GM12878 (cell line): Measurements from ENCODE around the gene HHAT. TPM values are rescaled to one million over a fixed set of nuclear protein-coding genes. Genes with fewer than 3 reads are reported as not detected.

ENCODE experiments used
- ATAC-seq: fragments of 200-7000 bp; cut with Tn5 transposase; 3 replicates; pipeline ENCODE4 v1.9.1; 2020; ENCODE audit warnings: mild to moderate bottlenecking, moderate library complexity
- BruUV-seq: library from RNA; stranded (reverse); fragments of 400-500 nt; replicated peaks from 2 replicates; lab custom pipeline; 2021; lab: Mats Ljungman, UMichigan
- CTCF ChIA-PET: fragments of 300-600 bp; sonication (Branson Sonifier 250); formaldehyde crosslinking; extraction: SDS; loops from one replicate; lab custom pipeline; 2021; ENCODE audit warnings: inconsistent platforms; lab: Yijun Ruan, JAX
- POLR2A ChIA-PET: fragments of 350-600 bp; formaldehyde crosslinking; extraction: SDS; loops from one replicate; lab custom pipeline; 2021; ENCODE audit warnings: inconsistent platforms; lab: Charles Lee
- RAD21 ChIA-PET: fragments of 300-600 bp; sonication (Branson Sonifier 250); formaldehyde crosslinking; loops from one replicate; lab custom pipeline; 2023; ENCODE audit warnings: antibody characterized with exemption; ENCODE audit not compliant: unreplicated experiment; lab: Charles Lee
- SMC1A ChIA-PET: fragments of 300-600 bp; sonication (Branson Sonifier 250); formaldehyde crosslinking; loops from one replicate; lab custom pipeline; 2023; ENCODE audit not compliant: unreplicated experiment, uncharacterized antibody; lab: Charles Lee
- DNase-seq: peaks from one replicate; pipeline ENCODE4 v3.0.0-alpha.2; 2011; ENCODE audit warnings: low read depth, low spot score
- FAIRE-seq: peaks from 3 replicates; lab custom pipeline; 2011; peaks lifted over from hg19 to GRCh38; lab: Jason Lieb, UNC
- H2AFZ ChIP-seq: 2 replicates; pipeline ENCODE4 v1.6.0; 2011; ENCODE audit warnings: low read depth, low read length, control low read depth; ENCODE audit not compliant: control insufficient read depth
- H3K27ac ChIP-seq: 2 replicates; pipeline ENCODE4 v1.5.1; 2011; ENCODE audit warnings: control low read depth; ENCODE audit not compliant: control insufficient read depth, insufficient read depth
- H3K27me3 ChIP-seq, 2 experiments: replicated peaks in 1 of 2; 2 replicates each; pipeline versions ENCODE4 v1.6.0 to v1.6.1; 2011; ENCODE audit warnings: low read length in 1 of 2; ENCODE audit not compliant: control insufficient read depth in 2 of 2, insufficient read depth in 2 of 2
- H3K36me3 ChIP-seq, 2 experiments: 2 replicates each; pipeline ENCODE4 v1.5.1; 2011; ENCODE audit warnings: low read length in 1 of 2; ENCODE audit not compliant: control insufficient read depth in 2 of 2, insufficient read depth in 2 of 2
- H3K4me1 ChIP-seq: 2 replicates; pipeline ENCODE4 v1.6.1; 2011; ENCODE audit warnings: mild to moderate bottlenecking, low read length, moderate library complexity, mixed read lengths; ENCODE audit not compliant: control insufficient read depth, insufficient read depth
- H3K4me2 ChIP-seq: 2 replicates; pipeline ENCODE4 v1.6.0; 2011; ENCODE audit warnings: control low read depth; ENCODE audit not compliant: control insufficient read depth, insufficient read depth
- H3K4me3 ChIP-seq: fragments of 200-600 bp; sonication (generic); 2 replicates; pipeline ENCODE4 v1.5.1; 2016
- H3K79me2 ChIP-seq: 2 replicates; pipeline ENCODE4 v1.6.0; 2011; ENCODE audit warnings: low read length; ENCODE audit not compliant: control insufficient read depth, insufficient read depth
- H3K9ac ChIP-seq: 2 replicates; pipeline ENCODE4 v1.8.0; 2011; ENCODE audit warnings: low read length, control low read depth, mixed read lengths; ENCODE audit not compliant: control insufficient read depth, insufficient read depth
- H3K9me3 ChIP-seq: replicated peaks from 3 replicates; pipeline ENCODE4 v1.5.1; 2011; ENCODE audit warnings: mild to moderate bottlenecking, low read length; ENCODE audit not compliant: control insufficient read depth, insufficient read depth
- H4K20me1 ChIP-seq: 2 replicates; pipeline ENCODE4 v1.6.0; 2011; ENCODE audit not compliant: control insufficient read depth, insufficient read depth
- BCL11A ChIP-seq: IDR thresholded peaks from 2 replicates; pipeline ENCODE4 v1.6.1; 2011; ENCODE audit warnings: low read depth, low read length
- BMI1 ChIP-seq: fragments of 450-650 bp; IDR thresholded peaks from 2 replicates; pipeline ENCODE4 v1.6.1; 2016; ENCODE audit warnings: mild to moderate bottlenecking, moderate library complexity, borderline replicate concordance
- EGR1 ChIP-seq, 2 experiments: IDR thresholded peaks; 1 replicate in 1 of 2; 2 replicates in 1 of 2; pipeline ENCODE4 v1.6.1; 2011 to 2012; ENCODE audit warnings: low read depth in 2 of 2, low read length in 2 of 2, borderline replicate concordance in 1 of 2, mild to moderate bottlenecking in 1 of 2, moderate library complexity in 1 of 2
- JUNB ChIP-seq: IDR thresholded peaks from 2 replicates; pipeline ENCODE4 v1.6.1; 2016; ENCODE audit warnings: antibody characterized with exemption, mild to moderate bottlenecking
- LARP7 ChIP-seq: fragments of 450-650 bp; IDR thresholded peaks from 2 replicates; pipeline ENCODE4 v1.6.1; 2017; ENCODE audit warnings: mild to moderate bottlenecking
- MTA2 ChIP-seq: fragments of 450-650 bp; IDR thresholded peaks from 2 replicates; pipeline ENCODE4 v1.6.1; 2016; ENCODE audit warnings: low read depth, mild to moderate bottlenecking, moderate library complexity
- NBN ChIP-seq: fragments of 450-650 bp; IDR thresholded peaks from 2 replicates; pipeline ENCODE4 v1.6.1; 2016
- TARDBP ChIP-seq: IDR thresholded peaks from 2 replicates; pipeline ENCODE4 v1.6.1; 2016; ENCODE audit warnings: borderline replicate concordance
- ZNF217 ChIP-seq: fragments of 450-650 bp; IDR thresholded peaks from 2 replicates; pipeline ENCODE4 v1.6.1; 2017; ENCODE audit warnings: antibody characterized with exemption, mild to moderate bottlenecking
- ZSCAN29 ChIP-seq: fragments of 450-650 bp; IDR thresholded peaks from 2 replicates; pipeline ENCODE4 v1.6.1; 2017; ENCODE audit warnings: mild to moderate bottlenecking, moderate library complexity
- WGBS: methylation state at CpG from one replicate; pipeline ENCODE4 v1.1.6; 2016; ENCODE audit warnings: low lambda C conversion rate; ENCODE audit not compliant: insufficient replicate concordance, insufficient coverage; ENCODE audit errors: missing lambda C conversion rate; 5-methylcytosine and 5-hydroxymethylcytosine counted together
- in situ Hi-C: fragments of 300-500 bp; cut with MboI; formaldehyde crosslinking; loops from 9 replicates; pipeline ENCODE4 v1.14.3; 2018; ENCODE audit warnings: mixed read lengths
- intact Hi-C: fragments of 100-400 bp; cut with micrococcal nuclease; formaldehyde crosslinking; loops from one replicate; pipeline ENCODE4 v1.14.2; 2022; ENCODE audit not compliant: unreplicated experiment
- polyA plus RNA-seq, 11 experiments: library from polyadenylated mRNA; depleted of rRNA in 4 of 11; unstranded in 6 of 11; stranded (reverse) in 5 of 11; fragments of >200 nt; fragmentation: Nextera tagmentation in 4 of 11; fragmentation: Illumina TruSeq in 1 of 11; extraction: Ambion mirVana in 4 of 11; extraction: Trizol in 1 of 11; gene quantifications; 1 replicate in 1 of 11; 2 replicates in 10 of 11; pipeline versions ENCODE4 v1.2.1 to v1.2.3, GENCODE V29; 2011 to 2016; ENCODE audit warnings: inconsistent platforms in 2 of 11, missing spikeins in 2 of 11, low read depth in 1 of 11
- total RNA-seq, 4 experiments: library from RNA; depleted of rRNA in 3 of 4; stranded (reverse); fragments of >200 nt in 3 of 4; fragmentation: Illumina TruSeq in 1 of 4; extraction: Trizol in 1 of 4; gene quantifications; 2 replicates each; pipeline versions ENCODE4 v1.2.1 to v1.2.3, GENCODE V29; 2013 to 2021
- TF ChIP-seq, protein P1 (sequence below): IDR thresholded peaks from 2 replicates; pipeline ENCODE4 v1.6.1; 2012; ENCODE audit warnings: low read length, inconsistent platforms
- TF ChIP-seq, protein P2 (sequence below): fragments of 450-650 bp; IDR thresholded peaks from 2 replicates; pipeline ENCODE4 v1.6.1; 2017; ENCODE audit warnings: low read depth, mild to moderate bottlenecking, moderate library complexity

The HHAT gene
- total and polyA plus RNA-seq, 10 of the 15 experiments (the other 5 are each of a cell fraction or from before 2014, with no cell fraction given) = 1.2 to 37.6 (median 2.6) TPM

DNA sequence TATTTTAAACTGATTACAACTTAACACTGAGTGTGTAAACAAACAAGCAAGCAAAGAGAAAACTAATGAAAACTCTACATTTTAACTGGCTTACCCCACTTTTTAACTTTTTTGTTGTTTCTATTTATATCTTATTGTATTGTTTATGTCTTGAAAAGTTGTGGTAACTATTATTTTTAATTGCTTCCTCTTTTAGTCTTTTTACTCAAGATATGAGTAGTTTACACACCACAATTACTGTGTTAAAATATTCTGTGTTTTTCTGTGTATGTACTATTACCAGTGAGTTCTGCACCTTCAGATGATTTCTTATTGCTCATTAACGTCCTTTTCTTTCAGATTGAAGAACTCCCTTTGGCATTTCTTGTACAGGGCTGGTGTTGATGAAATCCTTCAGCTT is 4.7 kb upstream of the HHAT start (continued):
- TF ChIP-seq, protein P1, sequence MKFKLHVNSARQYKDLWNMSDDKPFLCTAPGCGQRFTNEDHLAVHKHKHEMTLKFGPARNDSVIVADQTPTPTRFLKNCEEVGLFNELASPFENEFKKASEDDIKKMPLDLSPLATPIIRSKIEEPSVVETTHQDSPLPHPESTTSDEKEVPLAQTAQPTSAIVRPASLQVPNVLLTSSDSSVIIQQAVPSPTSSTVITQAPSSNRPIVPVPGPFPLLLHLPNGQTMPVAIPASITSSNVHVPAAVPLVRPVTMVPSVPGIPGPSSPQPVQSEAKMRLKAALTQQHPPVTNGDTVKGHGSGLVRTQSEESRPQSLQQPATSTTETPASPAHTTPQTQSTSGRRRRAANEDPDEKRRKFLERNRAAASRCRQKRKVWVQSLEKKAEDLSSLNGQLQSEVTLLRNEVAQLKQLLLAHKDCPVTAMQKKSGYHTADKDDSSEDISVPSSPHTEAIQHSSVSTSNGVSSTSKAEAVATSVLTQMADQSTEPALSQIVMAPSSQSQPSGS = peak; percentile 50; the same call in 1 of the 2 replicates
- TF ChIP-seq ZSCAN29 (no peak), TARDBP (no peak), LARP7 (no peak), MTA2 (peak; percentile 100), NBN (peak; percentile 62; the same call in 1 of the 2 replicates), BMI1 (peak; percentile 59; the same call in 1 of the 2 replicates), BCL11A (peak; percentile 51; the same call in 1 of the 2 replicates)
- TF ChIP-seq, protein P2, sequence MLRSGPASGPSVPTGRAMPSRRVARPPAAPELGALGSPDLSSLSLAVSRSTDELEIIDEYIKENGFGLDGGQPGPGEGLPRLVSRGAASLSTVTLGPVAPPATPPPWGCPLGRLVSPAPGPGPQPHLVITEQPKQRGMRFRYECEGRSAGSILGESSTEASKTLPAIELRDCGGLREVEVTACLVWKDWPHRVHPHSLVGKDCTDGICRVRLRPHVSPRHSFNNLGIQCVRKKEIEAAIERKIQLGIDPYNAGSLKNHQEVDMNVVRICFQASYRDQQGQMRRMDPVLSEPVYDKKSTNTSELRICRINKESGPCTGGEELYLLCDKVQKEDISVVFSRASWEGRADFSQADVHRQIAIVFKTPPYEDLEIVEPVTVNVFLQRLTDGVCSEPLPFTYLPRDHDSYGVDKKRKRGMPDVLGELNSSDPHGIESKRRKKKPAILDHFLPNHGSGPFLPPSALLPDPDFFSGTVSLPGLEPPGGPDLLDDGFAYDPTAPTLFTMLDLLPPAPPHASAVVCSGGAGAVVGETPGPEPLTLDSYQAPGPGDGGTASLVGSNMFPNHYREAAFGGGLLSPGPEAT = peak; percentile 72; the same call in 1 of the 2 replicates

DNA sequence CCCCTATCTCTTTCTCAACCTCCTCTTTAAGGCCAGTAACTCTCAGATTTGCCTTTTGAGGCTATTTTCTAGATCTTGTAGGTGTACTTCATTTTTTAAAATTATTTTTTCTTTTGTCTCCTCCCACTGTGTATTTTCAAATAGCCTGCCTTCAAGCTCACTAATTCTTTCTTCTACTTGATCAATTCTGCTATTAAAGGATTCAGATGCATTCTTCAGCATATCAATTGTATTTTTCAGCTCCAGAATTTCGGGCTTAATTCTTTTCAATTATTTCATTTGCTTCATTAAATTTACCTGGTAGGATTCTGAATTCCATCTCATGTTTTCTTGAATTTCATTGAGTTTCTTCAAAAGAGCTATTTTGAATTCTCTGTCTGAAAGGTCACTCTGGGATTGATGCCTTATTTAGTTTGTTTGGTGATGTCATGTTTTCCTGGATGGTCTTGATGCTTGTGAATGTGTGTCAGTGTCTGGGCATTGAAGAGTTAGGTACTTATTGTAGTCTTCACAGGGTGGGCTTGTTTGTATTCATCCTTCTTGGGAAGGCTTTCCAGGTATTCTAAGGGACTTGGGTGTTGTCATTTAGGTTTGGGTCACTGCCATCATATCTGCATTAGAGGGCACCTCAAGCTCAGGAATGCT is 3.6 kb upstream of the HHAT start:
- BruUV-seq = no TSS peak
- Histone ChIP-seq H3K4me1 (peaks cover 14% of the 10 kb centered on the region), H4K20me1 (no peaks in the 10 kb centered on the region), H3K79me2 (no peaks in the 10 kb centered on the region), H3K36me3 (no peaks in the 10 kb centered on the region), H3K9ac (no peak overlapping the region), H3K4me3 (no peak overlapping the region), H3K4me2 (no peak overlapping the region), H3K27me3 (no peaks in the 10 kb centered on the region), H3K9me3 (no peaks in the 10 kb centered on the region; the same call in 2 of the 3 replicates), H2AFZ (no peak overlapping the region), H3K27ac (no peak overlapping the region)
- RAD21 ChIA-PET = interaction anchor here (1.2 to 1.3 kb wide), 4 partner anchors 18 to 75 kb away, joined by 3 to 4 read pairs (median 3); no protein-coding TSS in a partner anchor
- TF ChIP-seq EGR1 (IDR thresholded peaks at IDR 0.05; ENCODE audit: borderline replicate concordance in 1 of 2, low read depth in 2 of 2, low read length in 2 of 2) = no peak
- TF ChIP-seq JUNB = no peak
- TF ChIP-seq ZNF217 = 0 out of 2 replicates have a peak, but pooled peaks have one; percentile 38
- DNase-seq (no peak), FAIRE-seq (no peak), ATAC-seq (no peak)
- intact Hi-C loops = no loop called here
- POLR2A ChIA-PET = interaction anchor here (1.0 to 1.1 kb wide), 2 partner anchors 15 to 67 kb away, joined by 3 read pairs; no protein-coding TSS in a partner anchor
- in situ Hi-C loops = no loop called here
- 100% methylated on average over 1 of the region's 1 CpG for WGBS
- CTCF ChIA-PET = interaction anchor here (1.2 to 1.7 kb wide), 7 partner anchors 8 to 76 kb away, joined by 3 to 5 read pairs (median 4); no protein-coding TSS in a partner anchor
- SMC1A ChIA-PET = interaction anchor here (1.2 to 11.8 kb wide), 4 partner anchors 8 to 60 kb away, joined by 3 to 199 read pairs (median 4); no protein-coding TSS in a partner anchor
